Islet of Langerhans (tissue), 1 donor: Measurements from ENCODE around the gene NMNAT2.

ENCODE experiments used
- FAIRE-seq: peaks from one replicate; lab custom pipeline; 2011; peaks lifted over from hg19 to GRCh38; lab: Jason Lieb, UNC

The NMNAT2 gene

GRCh38 chr1:183210681-183211080 lies 207.5 kb downstream of the NMNAT2 start:
- FAIRE-seq: no peak

GRCh38 chr1:183209533-183210158 lies 208.5 kb downstream of the NMNAT2 start:
- FAIRE-seq: no peak

GRCh38 chr1:183206538-183207122 lies 211.6 kb downstream of the NMNAT2 start:
- no peak for FAIRE-seq

GRCh38 chr1:183205196-183205781 lies 212.9 kb downstream of the NMNAT2 start:
- FAIRE-seq: no peak

- no peak for FAIRE-seq
Measured at GRCh38 chr1:183203094-183203493, 215.1 kb downstream of the NMNAT2 start.

GRCh38 chr1:183200451-183200850 lies 217.7 kb downstream of the NMNAT2 start:
- no peak for FAIRE-seq

- no peak for FAIRE-seq
Measured at GRCh38 chr1:183199304-183199703, 218.9 kb downstream of the NMNAT2 start.

- FAIRE-seq: no peak
Measured at GRCh38 chr1:183198463-183198862, 219.7 kb downstream of the NMNAT2 start.
